SK-N-MC (cell line): Measurements from ENCODE around the gene PAGE2.

Experiments
- FOXP2 ChIP-seq: optimal IDR thresholded peaks from 2 replicates; pipeline ENCODE3; 2011; ENCODE audit warnings: mild to moderate bottlenecking, moderate library complexity; ENCODE audit not compliant: insufficient read depth; ENCODE audit errors: extremely low read length, control extremely low read depth
- POLR2AphosphoS5 ChIP-seq: IDR thresholded peaks from 2 replicates; pipeline ENCODE4 v1.6.1; 2012; ENCODE audit warnings: mild to moderate bottlenecking, low read depth, low read length, borderline replicate concordance

DNA sequence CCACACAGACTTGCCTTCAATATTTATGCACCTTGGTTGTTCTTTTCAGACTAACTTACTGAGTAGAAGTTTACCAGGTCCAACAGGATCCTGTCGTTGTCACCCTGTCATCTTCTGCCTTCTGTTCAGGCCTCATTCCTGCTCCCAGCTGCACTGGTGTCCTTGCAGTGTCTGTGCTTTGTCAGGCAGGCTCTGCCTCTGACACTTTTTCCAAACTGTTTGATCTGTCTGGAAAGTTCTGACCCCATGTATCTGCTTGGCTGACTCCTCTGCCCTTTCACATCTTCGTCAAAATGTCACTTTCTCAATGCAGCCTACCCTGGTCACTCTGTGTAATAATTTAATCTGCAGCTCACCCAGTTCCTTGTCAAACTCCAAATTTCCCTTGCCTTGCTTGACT is 9.9 kb downstream of the PAGE2 start:
- TF ChIP-seq FOXP2 (no peak), POLR2AphosphoS5 (no peak)
